ENCODE data around the gene ACSBG1.

ACSBG1 gene

GRCh38 chr15:78213956-78214355, 20.4 kb downstream of the ACSBG1 start:
- Histone ChIP-seq H3K9me2 (replicated peaks; ENCODE audit: insufficient read depth, low read length) (no peaks in the 10 kb centered on the region), H2AFZ (ENCODE audit: low read depth, low read length, severe bottlenecking) (no peak overlapping the region), H3K36me3 (ENCODE audit: low read length) (no peaks in the 10 kb centered on the region), H3K27ac (ENCODE audit: low read depth, low read length) (no peak overlapping the region), H4K20me1 (ENCODE audit: low read depth, low read length) (no peaks in the 10 kb centered on the region), H3K9ac (ENCODE audit: low read length) (no peak overlapping the region), H3K4me3 (ENCODE audit: insufficient read depth, low read length, poor library complexity, severe bottlenecking) (no peak overlapping the region), H3K9me3 (ENCODE audit: insufficient read depth, low read length) (no peaks in the 10 kb centered on the region), H3F3A (ENCODE audit: insufficient read depth) (no peaks in the 10 kb centered on the region), H3K4me2 (ENCODE audit: low read depth, low read length, poor library complexity, severe bottlenecking) (no peak overlapping the region), H3K79me2 (ENCODE audit: insufficient read depth, low read length) (no peaks in the 10 kb centered on the region), H3K27me3 (ENCODE audit: low read length) (no peaks in the 10 kb centered on the region)
- TF ChIP-seq CTCF (IDR thresholded peaks at IDR 0.05; ENCODE audit: insufficient read depth, low read length, poor library complexity, severe bottlenecking) (no peak), EZH2phosphoT487 (conservative IDR thresholded peaks at IDR 0.05; ENCODE audit: low read length) (no peak)

GRCh38 chr15:78213425-78213750, 21.0 kb downstream of the ACSBG1 start:
- Histone ChIP-seq H3K27ac (ENCODE audit: low read depth, low read length) (no peak overlapping the region), H3K4me2 (ENCODE audit: low read depth, low read length, poor library complexity, severe bottlenecking) (no peak overlapping the region), H3F3A (ENCODE audit: insufficient read depth) (no peaks in the 10 kb centered on the region)

GRCh38 chr15:78212546-78213424, 21.6 kb downstream of the ACSBG1 start:
- Histone ChIP-seq H3K9me2 (replicated peaks; ENCODE audit: insufficient read depth, low read length) (no peaks in the 10 kb centered on the region), H3K4me3 (ENCODE audit: insufficient read depth, low read length, poor library complexity, severe bottlenecking) (no peak overlapping the region), H3F3A (ENCODE audit: insufficient read depth) (no peaks in the 10 kb centered on the region), H3K4me2 (ENCODE audit: low read depth, low read length, poor library complexity, severe bottlenecking) (no peak overlapping the region), H3K9ac (ENCODE audit: low read length) (no peak overlapping the region), H3K36me3 (ENCODE audit: low read length) (no peaks in the 10 kb centered on the region), H3K27ac (ENCODE audit: low read depth, low read length) (no peak overlapping the region), H3K79me2 (ENCODE audit: insufficient read depth, low read length) (no peaks in the 10 kb centered on the region), H3K27me3 (ENCODE audit: low read length) (no peaks in the 10 kb centered on the region), H3K9me3 (ENCODE audit: insufficient read depth, low read length) (no peaks in the 10 kb centered on the region), H4K20me1 (ENCODE audit: low read depth, low read length) (no peaks in the 10 kb centered on the region), H2AFZ (ENCODE audit: low read depth, low read length, severe bottlenecking) (no peak overlapping the region)
- no peak for TF ChIP-seq EZH2phosphoT487 (conservative IDR thresholded peaks at IDR 0.05; ENCODE audit: low read length)
- no peak for TF ChIP-seq CTCF (IDR thresholded peaks at IDR 0.05; ENCODE audit: insufficient read depth, low read length, poor library complexity, severe bottlenecking)

More at GRCh38 chr15:78213425-78213750, 21.0 kb downstream of the ACSBG1 start:
- H3K36me3 ChIP-seq (ENCODE audit: low read length): no peaks in the 10 kb centered on the region
- no peaks in the 10 kb centered on the region for H3K9me2 ChIP-seq (replicated peaks; ENCODE audit: insufficient read depth, low read length)
- no peak overlapping the region for H2AFZ ChIP-seq (ENCODE audit: low read depth, low read length, severe bottlenecking)
- no peaks in the 10 kb centered on the region for H3K9me3 ChIP-seq (ENCODE audit: insufficient read depth, low read length)
- H4K20me1 ChIP-seq (ENCODE audit: low read depth, low read length): no peaks in the 10 kb centered on the region
- H3K9ac ChIP-seq (ENCODE audit: low read length): no peak overlapping the region
- H3K79me2 ChIP-seq (ENCODE audit: insufficient read depth, low read length): no peaks in the 10 kb centered on the region
- no peak overlapping the region for H3K4me3 ChIP-seq (ENCODE audit: insufficient read depth, low read length, poor library complexity, severe bottlenecking)
- H3K27me3 ChIP-seq (ENCODE audit: low read length): no peaks in the 10 kb centered on the region
- TF ChIP-seq EZH2phosphoT487 (conservative IDR thresholded peaks at IDR 0.05; ENCODE audit: low read length): no peak

GRCh38 chr15:78212008-78212407, 22.4 kb downstream of the ACSBG1 start:
- Histone ChIP-seq H3K9me3 (ENCODE audit: insufficient read depth, low read length) (no peaks in the 10 kb centered on the region), H3K27me3 (ENCODE audit: low read length) (no peaks in the 10 kb centered on the region), H3K9ac (ENCODE audit: low read length) (no peak overlapping the region), H3K4me2 (ENCODE audit: low read depth, low read length, poor library complexity, severe bottlenecking) (no peak overlapping the region), H3K27ac (ENCODE audit: low read depth, low read length) (no peak overlapping the region), H3K4me3 (ENCODE audit: insufficient read depth, low read length, poor library complexity, severe bottlenecking) (no peak overlapping the region), H3K36me3 (ENCODE audit: low read length) (no peaks in the 10 kb centered on the region), H2AFZ (ENCODE audit: low read depth, low read length, severe bottlenecking) (no peak overlapping the region), H3F3A (ENCODE audit: insufficient read depth) (no peaks in the 10 kb centered on the region), H4K20me1 (ENCODE audit: low read depth, low read length) (no peaks in the 10 kb centered on the region), H3K9me2 (replicated peaks; ENCODE audit: insufficient read depth, low read length) (no peaks in the 10 kb centered on the region), H3K79me2 (ENCODE audit: insufficient read depth, low read length) (no peaks in the 10 kb centered on the region)
- TF ChIP-seq EZH2phosphoT487 (conservative IDR thresholded peaks at IDR 0.05; ENCODE audit: low read length) (no peak), CTCF (IDR thresholded peaks at IDR 0.05; ENCODE audit: insufficient read depth, low read length, poor library complexity, severe bottlenecking) (no peak)

Data from SU-DHL-6 (cell line).